ENCODE results near the gene MAMDC2. TPM values are rescaled to one million over a fixed set of nuclear protein-coding genes. Genes with fewer than 3 reads are reported as not detected.

MAMDC2 gene
- total RNA-seq, 1 experiment from 2014 or later: 1.2 TPM

GRCh38 chr9:70066874-70067273 lies 23.2 kb downstream of the MAMDC2 start (continued):
- TF ChIP-seq ZBTB33 (IDR thresholded peaks at IDR 0.05; ENCODE audit: extremely low read depth, insufficient replicate concordance, low read length) (no peak), JUND (IDR thresholded peaks at IDR 0.05) (no peak), YY1 (IDR thresholded peaks at IDR 0.05; ENCODE audit: extremely low read depth, insufficient replicate concordance, low read depth, low read length) (no peak), RAD21 (IDR thresholded peaks at IDR 0.05; ENCODE audit: low read depth) (no peak), ZNF274 (IDR thresholded peaks at IDR 0.05; ENCODE audit: low read depth, low read length) (no peak), ELF1 (IDR thresholded peaks at IDR 0.05; ENCODE audit: borderline replicate concordance, low read depth) (no peak), SIN3A (IDR thresholded peaks at IDR 0.05; ENCODE audit: low read depth) (no peak)

GRCh38 chr9:70069704-70070103 lies 26.1 kb downstream of the MAMDC2 start:
- CTCF ChIA-PET: no interaction called here
- no TSS peak for BruUV-seq (replicated peaks)
- POLR2A ChIA-PET: no interaction called here

More at GRCh38 chr9:70069704-70070103, 26.1 kb downstream of the MAMDC2 start:
- no peak overlapping the region for H2AFZ ChIP-seq (ENCODE audit: low read depth, low read length, poor library complexity, severe bottlenecking)
- RAD21 ChIA-PET (ENCODE audit: low non-redundant PET in 1 of 2, low total read pairs in 2 of 2, uncharacterized antibody in 2 of 2, unreplicated experiment in 2 of 2): no interaction called here
- TF ChIP-seq ZFX (IDR thresholded peaks at IDR 0.05): no peak
- TF ChIP-seq MAX (IDR thresholded peaks at IDR 0.05): no peak
- no peak for TF ChIP-seq YY1 (IDR thresholded peaks at IDR 0.05; ENCODE audit: extremely low read depth, insufficient replicate concordance, low read depth, low read length)
- TF ChIP-seq ZBTB33 (IDR thresholded peaks at IDR 0.05; ENCODE audit: extremely low read depth, insufficient replicate concordance, low read length): no peak
- TF ChIP-seq EZH2phosphoT487 (IDR thresholded peaks at IDR 0.05; ENCODE audit: borderline replicate concordance): no peak
- TF ChIP-seq EZH2 (IDR thresholded peaks at IDR 0.05): no peak
- TF ChIP-seq POLR2A (IDR thresholded peaks at IDR 0.05; ENCODE audit: borderline replicate concordance, extremely low read depth, insufficient read depth, insufficient read length): no peak
- no peaks in the 10 kb centered on the region for H4K20me1 ChIP-seq (ENCODE audit: insufficient read depth)
- DNase-seq (ENCODE audit: low read depth, low spot score): no peak
- no peak overlapping the region for H3K4me3 ChIP-seq (replicated peaks in 1 of 2; ENCODE audit: low read depth in 1 of 2, low read length in 2 of 2)
- ATAC-seq: no peak
- no peak overlapping the region for H3K27ac ChIP-seq (ENCODE audit: low read depth, low read length)
- H3K9ac ChIP-seq (ENCODE audit: low read length): no peak overlapping the region
- intact Hi-C loops (cut with micrococcal nuclease): no loop called here
- H3K27me3 ChIP-seq (ENCODE audit: insufficient read depth, low read length): no peaks in the 10 kb centered on the region; the same call in 1 of the 2 replicates
- H3K79me2 ChIP-seq (ENCODE audit: insufficient read depth, low read length): no peaks in the 10 kb centered on the region
- H3K4me1 ChIP-seq (ENCODE audit: control insufficient read depth in 1 of 2, insufficient read depth in 2 of 2, low read length in 2 of 2): no peaks in the 10 kb centered on the region
- no peak overlapping the region for H3K4me2 ChIP-seq (ENCODE audit: low read length)
- no peaks in the 10 kb centered on the region for H3K36me3 ChIP-seq (ENCODE audit: control insufficient read depth in 1 of 2, insufficient read depth in 2 of 2, low read length in 2 of 2)
- no peaks in the 10 kb centered on the region for H3K9me3 ChIP-seq (ENCODE audit: control insufficient read depth in 1 of 2, insufficient read depth in 1 of 2, low read depth in 1 of 2, low read length in 2 of 2)
- H3K9me2 ChIP-seq (ENCODE audit: insufficient read depth): no peaks in the 10 kb centered on the region

All from HCT116 (cell line).